H54 (cell line): ENCODE measurements around the gene PLSCR2.

Experiments used
- DNase-seq: peaks from one replicate; pipeline ENCODE4 v3.0.0; 2011; ENCODE audit warnings: low spot score, mixed read lengths; ENCODE audit not compliant: insufficient read length
- FAIRE-seq: peaks from 3 replicates; lab custom pipeline; 2011; peaks lifted over from hg19 to GRCh38; lab: Jason Lieb, UNC
- POLR2A ChIP-seq: IDR thresholded peaks from 2 replicates; pipeline ENCODE4 v1.6.1; 2011; ENCODE audit warnings: low read depth, mild to moderate bottlenecking, low read length

The PLSCR2 gene, protein sequence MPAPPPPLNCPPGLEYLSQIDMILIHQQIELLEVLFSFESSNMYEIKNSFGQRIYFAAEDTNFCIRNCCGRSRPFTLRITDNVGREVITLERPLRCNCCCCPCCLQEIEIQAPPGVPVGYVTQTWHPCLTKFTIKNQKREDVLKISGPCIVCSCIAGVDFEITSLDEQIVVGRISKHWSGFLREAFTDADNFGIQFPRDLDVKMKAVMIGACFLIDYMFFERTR

DNA sequence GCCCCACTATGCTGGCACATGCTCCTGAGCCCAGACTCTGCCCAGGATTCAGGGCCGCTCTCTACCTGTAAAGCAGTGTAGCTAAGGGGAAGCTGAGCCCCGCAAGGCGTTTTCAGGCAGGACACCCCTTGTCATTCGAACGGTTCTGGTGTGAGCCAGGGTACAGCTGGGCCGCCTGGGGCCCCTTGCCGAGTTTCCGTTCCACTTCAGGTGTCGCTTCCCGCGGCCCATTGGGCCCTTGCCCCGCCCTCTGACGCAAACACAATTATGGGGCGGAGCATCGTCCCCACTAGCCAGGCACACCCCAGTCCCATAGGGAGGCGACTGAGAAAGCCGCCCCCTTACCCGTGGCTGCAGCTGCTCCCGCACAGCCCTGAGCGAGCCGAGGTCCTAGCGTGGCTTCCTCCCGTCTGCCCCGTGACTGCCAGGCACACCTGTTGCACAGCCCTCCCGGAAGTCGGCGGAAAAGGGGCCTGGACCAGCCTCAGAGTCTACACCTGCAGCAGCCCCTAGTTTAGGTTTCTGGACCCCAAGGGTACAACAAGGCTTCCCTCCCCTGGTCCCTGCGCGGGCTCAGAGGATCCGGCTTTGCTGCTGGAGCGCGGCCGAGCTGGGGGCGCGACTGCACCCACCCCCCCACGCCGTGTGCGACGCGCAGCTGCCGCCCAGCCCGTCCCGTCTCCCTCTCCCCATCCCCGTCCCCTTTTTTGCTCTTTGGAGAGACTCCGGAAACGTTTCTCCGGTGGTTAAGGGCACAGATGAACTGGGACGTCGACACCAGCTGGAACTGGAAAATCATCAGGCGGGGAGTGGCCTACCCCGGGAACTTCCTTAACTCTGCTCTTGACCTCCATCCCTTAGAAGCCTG is at the start of gene PLSCR2:
TSS of gene PLSCR2 (minus strand) at position 412 of the 868 bp plus-strand sequence. CDS start 9,657 bp downstream, outside the sequence.
- no peak for TF ChIP-seq POLR2A
- DNase-seq (no peak), FAIRE-seq (no peak)

DNA sequence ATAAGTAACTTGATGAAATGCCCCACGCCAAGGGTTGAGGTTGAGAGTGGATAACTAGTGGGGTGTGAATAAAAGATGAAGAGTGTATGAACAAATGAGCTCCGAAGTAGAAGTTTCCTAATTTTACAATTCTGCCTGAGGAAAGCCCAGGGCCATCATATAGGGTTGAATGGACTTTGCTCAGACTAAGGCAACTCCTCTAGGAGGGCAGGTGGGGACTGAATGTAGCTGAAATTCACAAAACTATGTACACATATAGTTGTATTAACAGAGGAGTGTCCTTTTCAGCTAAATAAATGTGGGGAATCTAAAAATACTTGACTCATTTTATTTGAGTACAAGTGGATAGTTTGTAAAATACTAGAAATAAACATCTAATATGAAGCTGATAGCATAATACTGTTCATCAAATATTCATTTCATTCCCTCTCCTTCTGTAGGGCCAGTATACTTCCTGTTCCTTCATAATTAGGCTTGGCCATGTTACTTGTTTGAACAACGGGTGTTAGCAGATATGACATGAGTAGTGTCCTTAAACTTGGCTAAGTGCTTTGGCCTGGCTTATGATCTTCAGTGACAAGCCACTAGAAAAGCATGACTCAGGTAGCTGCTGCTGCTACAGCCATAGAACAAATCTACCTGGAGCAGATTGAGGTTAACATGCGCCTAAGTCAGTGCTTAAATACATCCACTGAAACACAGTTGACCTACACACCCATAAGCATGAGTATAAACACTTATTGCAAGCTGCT is 48.5 kb upstream of the PLSCR2 start:
- DNase-seq (no peak), FAIRE-seq (no peak)
- TF ChIP-seq POLR2A: no peak

DNA sequence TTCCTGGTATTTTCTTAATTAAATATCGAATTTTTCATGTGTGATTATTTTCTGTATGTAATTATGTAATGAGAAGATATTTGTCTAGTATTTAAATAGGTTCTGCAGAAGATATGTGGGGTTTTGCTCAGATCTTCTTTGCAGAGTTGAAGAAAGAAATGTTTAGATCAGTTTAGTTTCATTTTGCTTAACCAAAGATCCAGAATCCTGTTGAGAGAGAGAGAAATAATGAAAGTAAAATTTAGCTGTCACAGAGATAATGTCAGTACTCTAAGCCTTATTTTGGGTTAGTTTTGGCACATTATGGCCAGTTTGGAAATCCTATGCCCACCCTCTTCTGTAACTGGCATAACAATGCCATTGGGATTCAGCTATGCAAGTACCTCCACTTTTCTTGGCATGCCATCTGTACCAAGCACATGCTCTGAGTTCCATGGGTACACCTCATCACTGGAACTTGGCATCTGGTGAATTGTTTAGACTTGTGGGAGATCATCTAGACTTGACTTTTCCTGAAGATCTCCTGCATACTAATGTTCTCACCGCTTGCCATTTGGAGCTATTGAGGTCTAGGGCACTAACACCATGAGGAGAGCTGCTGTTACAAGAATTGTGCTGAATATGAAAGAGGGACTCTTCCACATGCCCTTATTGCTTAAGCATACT is 44.2 kb upstream of the PLSCR2 start:
- no peak for TF ChIP-seq POLR2A
- FAIRE-seq: peak; percentile 50
- DNase-seq: no peak

DNA sequence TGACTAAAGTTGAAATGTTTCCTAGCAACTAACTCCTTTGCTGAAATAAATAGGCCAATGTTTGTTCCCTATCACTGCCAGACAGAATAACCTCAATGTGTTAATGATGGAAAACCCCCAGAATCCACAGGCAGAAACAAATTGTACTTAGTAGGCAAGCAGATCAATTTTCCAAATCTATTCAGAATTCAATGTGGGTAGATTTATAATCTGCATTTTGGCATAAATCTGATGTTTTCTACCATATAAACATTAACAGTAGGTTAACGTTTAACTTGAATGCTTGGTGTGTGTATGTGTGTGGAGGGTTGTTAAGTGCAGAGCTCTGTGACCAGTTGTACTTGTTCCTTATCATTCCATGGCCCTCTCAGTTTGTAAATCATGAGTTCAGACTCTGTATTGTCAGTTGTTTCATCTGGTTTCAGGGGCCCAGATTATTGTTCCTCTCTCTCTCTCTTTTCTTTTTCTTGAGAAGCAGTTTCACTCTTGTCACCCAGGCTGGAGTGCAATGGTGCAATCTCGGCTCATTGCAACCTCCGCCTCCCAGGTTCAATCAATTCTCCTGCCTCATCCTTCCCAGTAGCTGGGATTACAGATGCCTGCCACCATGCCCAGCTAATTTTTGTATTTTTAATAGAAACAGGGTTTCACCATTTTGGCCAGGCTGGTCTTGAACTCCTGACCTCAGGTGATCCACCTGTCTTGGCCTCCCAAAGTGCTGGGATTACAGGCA is 42.2 kb upstream of the PLSCR2 start:
- DNase-seq: no peak
- no peak for FAIRE-seq
- TF ChIP-seq POLR2A: no peak

DNA sequence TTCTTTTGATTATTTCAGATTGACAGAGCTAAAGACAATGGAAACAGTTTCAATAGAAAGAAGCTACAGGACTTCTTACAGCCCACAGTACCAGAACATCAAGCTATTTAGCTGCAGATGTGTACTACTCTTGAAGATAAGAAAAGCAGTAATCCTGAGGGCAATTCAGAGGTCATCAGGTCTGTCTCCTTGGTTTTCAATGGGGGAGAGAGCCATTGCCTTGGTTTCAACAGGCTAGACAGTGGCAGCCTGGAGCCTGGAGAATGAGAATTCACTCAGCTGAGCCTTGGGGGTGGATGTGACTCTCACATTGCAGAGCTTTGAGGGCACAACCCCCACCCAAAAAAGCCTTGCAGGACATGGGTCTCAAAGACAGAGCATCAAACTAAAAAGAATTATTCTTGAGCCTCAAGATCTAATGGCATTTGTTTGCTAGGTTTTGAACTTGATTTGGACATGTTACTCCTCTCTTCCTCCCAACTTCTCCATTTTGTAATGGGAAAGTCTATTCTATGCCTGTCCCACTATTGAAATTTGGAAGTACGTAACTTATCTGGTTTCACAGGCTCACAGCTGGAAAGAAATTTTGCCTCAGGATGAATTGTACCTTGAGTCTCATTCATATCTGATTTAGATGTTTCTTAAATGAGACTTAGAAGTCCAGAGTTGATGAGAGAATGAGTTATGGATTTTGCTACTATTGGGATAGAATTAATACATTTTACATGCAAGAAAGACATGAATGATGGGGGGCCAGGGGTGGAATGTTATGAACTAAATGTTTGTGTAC is 38.2 kb upstream of the PLSCR2 start:
- peak; percentile 75 for FAIRE-seq
- no peak for TF ChIP-seq POLR2A
- no peak for DNase-seq

DNA sequence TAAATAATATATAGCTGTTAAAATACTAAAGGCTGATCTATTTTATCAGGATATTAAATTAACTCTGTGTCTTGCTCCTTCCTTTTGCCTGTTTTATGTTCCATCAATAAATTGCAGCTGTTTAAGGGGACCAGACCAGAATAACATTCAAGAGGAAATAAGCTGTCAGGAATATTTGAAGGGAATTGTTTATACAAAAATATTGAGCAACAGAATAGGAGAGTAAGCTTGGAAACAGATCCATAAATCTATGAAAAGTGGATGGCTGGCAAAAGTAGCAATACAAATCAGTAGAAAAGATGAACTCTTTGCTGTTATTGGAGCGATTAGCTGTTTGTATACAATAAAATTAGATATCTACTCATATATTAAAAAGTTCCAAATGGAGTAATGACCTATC is 36.2 kb upstream of the PLSCR2 start:
- DNase-seq: no peak

DNA sequence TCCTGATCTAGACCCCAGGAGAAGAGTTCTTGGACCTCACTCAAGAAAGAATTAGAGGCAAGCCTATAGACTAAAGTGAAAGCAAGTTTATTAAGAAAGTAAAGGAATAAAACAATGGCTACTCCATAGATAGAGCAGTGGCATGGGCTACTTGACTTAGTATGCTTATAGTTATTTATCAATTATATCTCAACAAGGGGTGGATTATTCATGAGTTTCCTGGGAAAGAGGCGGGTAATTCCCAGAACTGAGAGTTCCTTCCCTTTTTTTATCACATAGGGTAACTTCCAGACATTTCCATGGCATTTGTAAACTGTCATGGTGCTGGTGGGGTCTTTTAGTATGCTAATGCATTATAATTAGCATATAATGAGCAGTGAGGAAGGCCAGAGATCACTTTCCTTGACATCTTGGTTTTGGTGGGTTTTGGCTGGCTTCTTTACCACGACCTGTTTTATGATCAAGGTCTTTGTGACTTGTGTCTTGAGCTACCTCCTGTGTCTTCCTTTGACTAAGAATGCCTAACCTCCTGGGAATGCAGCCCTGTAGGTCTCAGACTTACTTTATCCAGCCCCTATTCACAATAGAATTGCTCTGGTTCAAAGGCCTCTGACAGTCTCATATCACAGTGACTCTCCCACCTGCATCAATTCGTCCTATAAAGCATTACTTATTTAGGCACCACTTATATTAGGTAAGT is 35.3 kb upstream of the PLSCR2 start:
- TF ChIP-seq POLR2A: no peak
- DNase-seq (no peak), FAIRE-seq (peak; percentile 41)

More for the DNA sequence above, 36.2 kb upstream of the PLSCR2 start:
- FAIRE-seq: no peak
- no peak for TF ChIP-seq POLR2A

DNA sequence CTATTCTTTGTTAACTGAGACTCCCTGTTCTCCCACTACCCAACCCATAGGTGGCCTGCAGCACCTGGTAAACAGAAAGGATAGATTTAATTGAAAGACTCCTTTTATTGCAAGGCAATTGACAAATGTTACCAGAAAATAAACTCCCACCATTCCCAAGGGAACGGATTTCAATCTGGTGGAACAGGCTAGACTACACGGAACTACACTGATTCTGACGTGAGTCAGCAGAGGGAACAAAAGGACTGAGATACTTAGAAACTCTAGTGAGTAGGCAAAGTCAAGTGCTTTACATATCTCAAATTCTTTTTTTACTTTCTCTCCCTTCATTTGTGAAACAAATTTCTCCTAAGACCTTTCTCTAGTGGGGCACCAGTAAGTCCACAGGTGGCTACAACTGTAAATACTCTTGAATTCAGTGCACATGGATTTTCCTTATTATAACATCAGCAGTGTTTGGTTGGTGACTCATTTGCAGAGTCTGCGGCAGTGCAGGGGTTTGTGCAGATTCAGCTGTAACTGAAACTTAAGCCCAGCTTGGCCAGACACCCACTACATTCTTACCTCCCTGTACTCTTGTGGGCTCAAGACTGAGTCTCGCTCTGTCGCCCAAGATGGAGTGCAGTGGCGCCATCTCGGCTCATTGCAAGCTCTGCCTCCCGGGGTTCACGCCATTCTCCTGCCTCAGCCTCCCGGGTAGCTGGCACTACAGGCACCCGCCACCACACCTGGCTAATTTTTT is 34.3 kb upstream of the PLSCR2 start:
- DNase-seq (peak; percentile 28), FAIRE-seq (peak; percentile 99)
- no peak for TF ChIP-seq POLR2A

DNA sequence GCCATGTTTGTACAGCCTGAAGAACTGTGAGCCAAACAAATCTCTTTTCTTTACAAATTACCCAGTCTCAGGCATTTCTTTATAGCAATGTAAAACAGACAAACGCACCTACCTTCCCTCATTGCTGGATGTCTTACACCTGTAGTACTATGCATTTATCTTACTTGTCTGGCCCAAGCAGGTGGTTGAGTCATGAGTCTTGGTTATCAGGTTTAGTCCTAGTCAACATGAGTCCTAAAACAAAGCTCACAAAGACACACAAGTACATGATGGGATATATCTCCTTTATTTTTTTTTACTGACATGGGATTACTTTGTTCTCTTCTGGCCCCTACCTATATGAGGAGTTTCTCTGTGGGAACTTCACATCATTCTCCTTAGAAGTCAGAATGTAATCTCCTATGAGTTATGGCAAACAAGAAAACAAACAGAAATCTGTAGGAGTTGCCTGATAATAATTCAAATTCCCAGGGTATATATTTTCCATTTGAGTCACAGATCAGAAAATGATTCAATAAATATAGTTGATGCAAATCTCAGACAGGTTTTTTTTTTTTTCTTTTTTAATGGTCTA is 33.6 kb upstream of the PLSCR2 start:
- no peak for DNase-seq
- no peak for FAIRE-seq
- no peak for TF ChIP-seq POLR2A

DNA sequence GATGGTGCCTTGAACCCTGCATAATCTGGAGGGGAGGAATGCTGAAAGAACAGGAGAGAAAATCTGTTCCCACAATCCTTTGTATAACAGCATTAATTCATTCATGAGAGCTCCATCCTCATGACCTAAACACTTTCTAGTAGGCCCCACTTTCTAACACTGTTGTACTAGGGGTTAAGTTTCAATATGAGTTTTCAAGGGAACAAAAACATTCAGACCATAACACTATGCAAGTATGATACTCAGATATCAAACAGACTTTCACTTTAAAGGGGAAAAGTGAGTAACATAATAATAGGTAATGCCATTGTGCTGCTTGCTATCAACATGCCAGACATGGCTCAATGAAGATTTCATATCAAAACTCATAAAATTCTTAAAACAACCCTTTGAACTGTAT is 32.4 kb upstream of the PLSCR2 start:
- TF ChIP-seq POLR2A: no peak
- no peak for FAIRE-seq
- DNase-seq: no peak

DNA sequence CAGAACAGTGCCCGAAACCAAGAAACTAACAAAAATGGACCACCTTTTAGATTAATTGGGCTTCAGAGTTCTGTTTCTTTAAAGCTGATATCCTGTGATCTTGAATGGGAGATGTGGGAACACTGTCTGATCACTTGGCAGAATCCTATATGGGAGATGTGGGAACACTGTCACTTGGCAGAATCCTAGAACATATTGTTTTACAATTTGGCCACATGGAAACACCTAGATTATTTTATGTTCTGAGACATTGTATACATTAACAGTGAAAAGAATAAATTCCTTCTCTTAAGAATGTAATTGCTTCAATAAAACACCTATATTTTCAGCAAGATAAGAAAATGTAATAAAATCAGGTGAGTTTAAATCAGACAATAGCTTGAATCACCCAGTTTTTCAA is 30.3 kb upstream of the PLSCR2 start:
- FAIRE-seq (no peak), DNase-seq (no peak)
- TF ChIP-seq POLR2A: no peak
